Spleen (tissue), 7 donors: ENCODE measurements around the gene LIPI.

Source experiments
- POLR2A ChIP-seq, 3 donors: fragments of 450-650 bp; IDR thresholded peaks; one replicate each; pipeline ENCODE4 v1.5.1; 2017; ENCODE audit warnings: antibody characterized with exemption in 3 of 3, mild to moderate bottlenecking in 1 of 3
- POLR2AphosphoS5 ChIP-seq, 3 donors: sonication (generic); formaldehyde crosslinking; IDR thresholded peaks; one replicate each; pipeline ENCODE4 v1.5.1; 2017; ENCODE audit warnings: antibody characterized with exemption in 3 of 3
- TF ChIP-seq, protein P1 (sequence below), 11 experiments: fragments of 200-600 bp in 7 of 11; fragments of 450-650 bp in 4 of 11; sonication (generic) in 4 of 11; IDR thresholded peaks in 8 of 11; conservative IDR thresholded peaks in 3 of 11; 1 replicate in 7 of 11; 2 replicates in 4 of 11; pipeline versions ENCODE4 v1.4.0 to v1.8.0; 2016 to 2021; ENCODE audit warnings: antibody characterized with exemption in 11 of 11, inconsistent platforms in 4 of 11, mild to moderate bottlenecking in 1 of 11
- donor health status: DM: no; HTN: no; CAD: no; lungs with moderate emphysema.
- donor health status: DM: no; HTN: no; CAD: no.
- donor health status: DM: no; HTN: no; CAD: no.

DNA sequence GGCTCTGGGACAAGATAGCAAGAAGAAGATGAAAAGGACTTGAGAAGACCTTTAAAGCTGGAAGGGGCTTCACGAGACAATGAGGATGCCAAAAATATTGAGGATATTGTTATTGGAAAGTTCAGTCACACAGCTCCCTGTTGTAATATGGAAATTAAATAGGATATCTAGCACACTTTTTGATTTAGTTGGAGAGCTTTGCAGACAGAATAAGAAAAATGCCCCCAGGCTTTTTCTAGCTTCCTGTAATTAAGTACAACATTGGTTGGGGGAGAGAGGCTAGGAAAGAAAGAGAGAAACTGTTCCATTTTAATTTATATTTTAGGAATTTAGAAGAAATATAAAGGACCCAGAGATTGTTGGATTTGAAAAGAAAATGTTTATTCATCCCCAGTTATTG, 32.7 kb upstream of the LIPI start:
- TF ChIP-seq POLR2A (IDR thresholded peaks at IDR 0.05): no peak
- TF ChIP-seq, protein P1, sequence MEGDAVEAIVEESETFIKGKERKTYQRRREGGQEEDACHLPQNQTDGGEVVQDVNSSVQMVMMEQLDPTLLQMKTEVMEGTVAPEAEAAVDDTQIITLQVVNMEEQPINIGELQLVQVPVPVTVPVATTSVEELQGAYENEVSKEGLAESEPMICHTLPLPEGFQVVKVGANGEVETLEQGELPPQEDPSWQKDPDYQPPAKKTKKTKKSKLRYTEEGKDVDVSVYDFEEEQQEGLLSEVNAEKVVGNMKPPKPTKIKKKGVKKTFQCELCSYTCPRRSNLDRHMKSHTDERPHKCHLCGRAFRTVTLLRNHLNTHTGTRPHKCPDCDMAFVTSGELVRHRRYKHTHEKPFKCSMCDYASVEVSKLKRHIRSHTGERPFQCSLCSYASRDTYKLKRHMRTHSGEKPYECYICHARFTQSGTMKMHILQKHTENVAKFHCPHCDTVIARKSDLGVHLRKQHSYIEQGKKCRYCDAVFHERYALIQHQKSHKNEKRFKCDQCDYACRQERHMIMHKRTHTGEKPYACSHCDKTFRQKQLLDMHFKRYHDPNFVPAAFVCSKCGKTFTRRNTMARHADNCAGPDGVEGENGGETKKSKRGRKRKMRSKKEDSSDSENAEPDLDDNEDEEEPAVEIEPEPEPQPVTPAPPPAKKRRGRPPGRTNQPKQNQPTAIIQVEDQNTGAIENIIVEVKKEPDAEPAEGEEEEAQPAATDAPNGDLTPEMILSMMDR (IDR thresholded peaks at IDR 0.05 in 8 of 11, conservative IDR thresholded peaks at IDR 0.05 in 3 of 11): no peak
- no peak for TF ChIP-seq POLR2AphosphoS5 (IDR thresholded peaks at IDR 0.05)
